ENCODE data around the gene SIX3. TPM values are rescaled to one million over a fixed set of nuclear protein-coding genes. Genes with fewer than 3 reads are reported as not detected.

SIX3 gene
- polyA plus RNA-seq, 2 donors, result not detected

DNA sequence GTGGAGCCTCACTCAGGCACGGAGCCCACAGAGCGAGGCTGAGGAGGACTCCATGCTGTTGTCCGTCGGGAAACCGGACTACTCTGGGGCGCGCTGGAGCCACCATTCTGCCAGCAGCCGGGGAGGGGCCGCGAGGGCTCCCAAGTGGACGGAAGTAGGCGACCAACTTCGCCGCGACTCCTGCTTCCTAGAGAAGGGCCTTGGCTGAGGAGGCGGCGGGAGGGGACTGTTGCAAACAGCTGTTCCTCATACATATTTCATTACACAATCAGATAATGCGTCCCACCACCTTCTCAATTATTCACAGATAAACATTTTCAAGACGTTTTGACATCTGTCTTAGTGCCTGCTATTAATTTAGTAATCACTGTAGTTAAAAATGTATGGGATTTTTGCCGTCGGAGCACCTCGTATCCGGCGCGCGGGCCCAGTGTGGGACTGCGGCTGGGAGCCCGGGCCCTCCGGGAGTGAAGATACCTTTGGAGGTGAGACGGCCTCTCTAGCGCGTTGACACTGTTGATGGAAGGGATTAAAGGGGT is 11.7 kb upstream of the SIX3 start:
- 11 to 17% methylated on average over 27 to 32 of the region's 32 CpGs for WGBS, 2 donors
- peaks cover 20 to 54% of the 10 kb centered on the region in 2 donors for H3K27me3 ChIP-seq (ENCODE audit: control insufficient read depth in 1 of 2, insufficient read depth in 2 of 2, low read length in 2 of 2)
- H3K36me3 ChIP-seq (ENCODE audit: control insufficient read depth in 2 of 2, insufficient read depth in 2 of 2, low read length in 1 of 2), result no peaks in the 10 kb centered on the region
- peaks cover 3% of the 10 kb centered on the region in 2 donors for H3K4me1 ChIP-seq (ENCODE audit: control insufficient read depth in 2 of 2, insufficient read depth in 2 of 2, low read length in 1 of 2)
- no peak overlapping the region for H3K4me3 ChIP-seq (ENCODE audit: low read depth in 1 of 2, low read length in 2 of 2)
- H3K9me3 ChIP-seq (ENCODE audit: control insufficient read depth in 2 of 2, insufficient read depth in 1 of 2, low read depth in 1 of 2, low read length in 1 of 2), result no peaks in the 10 kb centered on the region
- no peak overlapping the region for H3K27ac ChIP-seq (ENCODE audit: low read depth in 2 of 2, low read length in 1 of 2)

DNA sequence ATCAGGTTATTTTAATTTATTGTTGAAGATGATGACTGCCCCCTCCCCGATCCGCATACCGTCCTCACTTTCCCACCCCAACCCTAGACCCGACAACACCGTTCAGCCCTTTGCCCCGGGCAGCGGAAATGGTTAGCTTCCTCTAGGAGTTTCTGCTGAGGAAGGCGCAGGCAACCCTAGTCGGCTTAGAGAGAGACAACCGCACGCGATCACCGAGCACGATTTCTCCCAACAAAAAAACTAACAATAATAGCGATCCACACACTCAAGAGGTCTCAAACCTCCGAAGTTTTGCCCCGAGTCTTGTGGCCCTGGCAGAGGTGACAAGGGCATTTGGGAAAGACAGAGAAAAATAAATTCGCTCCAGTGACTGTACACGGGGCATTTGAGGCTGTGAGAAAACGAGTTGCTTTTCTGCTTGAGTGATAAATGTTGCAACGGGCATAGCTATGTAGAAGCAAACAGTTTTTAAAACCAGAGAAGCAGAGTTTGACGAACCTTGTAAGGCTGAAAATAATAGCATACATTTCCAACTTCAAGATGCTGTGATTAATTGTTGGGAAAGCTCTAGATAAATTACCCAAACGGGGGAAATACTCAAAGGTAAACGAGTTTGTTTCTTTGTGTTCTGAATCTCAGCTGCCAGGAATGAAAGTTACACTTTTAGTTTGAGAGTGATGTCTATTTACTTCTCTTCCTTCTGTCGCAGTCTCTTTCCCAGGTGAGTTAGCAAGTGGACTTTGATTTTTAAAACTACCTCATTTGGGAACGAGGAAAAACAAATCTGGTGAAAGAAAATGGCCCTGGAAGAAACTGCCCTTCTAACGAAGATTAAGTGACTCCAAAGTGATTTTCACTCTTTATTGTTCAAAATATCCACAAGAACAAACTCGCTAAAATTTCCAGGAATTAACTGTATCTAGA is 11.0 kb upstream of the SIX3 start:
- WGBS, 2 donors, result 14 to 20% methylated on average over 28 of the region's 28 CpGs
- Histone ChIP-seq H3K4me3 (ENCODE audit: low read depth in 1 of 2, low read length in 2 of 2) (no peak overlapping the region), H3K4me1 (ENCODE audit: control insufficient read depth in 2 of 2, insufficient read depth in 2 of 2, low read length in 1 of 2) (peaks cover 3 to 6% of the 10 kb centered on the region in 2 donors), H3K27ac (ENCODE audit: low read depth in 2 of 2, low read length in 1 of 2) (no peak overlapping the region), H3K27me3 (ENCODE audit: control insufficient read depth in 1 of 2, insufficient read depth in 2 of 2, low read length in 2 of 2) (peaks cover 24 to 61% of the 10 kb centered on the region in 2 donors), H3K9me3 (ENCODE audit: control insufficient read depth in 2 of 2, insufficient read depth in 1 of 2, low read depth in 1 of 2, low read length in 1 of 2) (no peaks in the 10 kb centered on the region), H3K36me3 (ENCODE audit: control insufficient read depth in 2 of 2, insufficient read depth in 2 of 2, low read length in 1 of 2) (no peaks in the 10 kb centered on the region)

DNA sequence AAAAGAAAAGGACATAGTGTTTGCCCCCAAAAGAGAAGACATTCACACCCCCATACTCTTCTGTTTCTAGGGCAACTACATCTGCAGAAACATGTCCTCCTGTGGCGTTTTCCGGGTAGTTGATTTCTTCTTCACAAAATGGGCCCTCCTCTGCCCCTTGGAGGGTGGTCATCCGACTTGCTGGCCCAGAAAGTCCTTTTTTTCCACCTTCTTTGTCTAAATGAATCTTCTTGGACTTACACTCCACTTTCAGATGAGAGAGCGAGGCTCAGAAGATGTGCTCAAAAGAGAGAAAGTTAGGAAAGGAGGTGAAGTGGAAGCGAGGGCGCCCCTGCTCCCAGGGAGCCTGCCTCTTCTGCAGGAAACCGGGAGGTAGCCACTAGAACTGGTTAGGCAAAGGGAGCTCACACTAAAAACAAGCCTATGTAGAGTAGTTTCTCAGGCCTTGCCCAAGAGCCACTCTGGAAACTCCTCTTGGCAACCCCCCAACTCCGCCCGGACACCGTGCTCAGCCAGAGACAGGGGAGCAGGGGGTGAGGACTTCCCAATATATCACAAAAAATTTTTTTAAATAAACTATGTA is 10.2 kb upstream of the SIX3 start:
- Histone ChIP-seq H3K36me3 (ENCODE audit: control insufficient read depth in 2 of 2, insufficient read depth in 2 of 2, low read length in 1 of 2) (no peaks in the 10 kb centered on the region), H3K4me1 (ENCODE audit: control insufficient read depth in 2 of 2, insufficient read depth in 2 of 2, low read length in 1 of 2) (peaks cover 3 to 6% of the 10 kb centered on the region in 2 donors), H3K4me3 (ENCODE audit: low read depth in 1 of 2, low read length in 2 of 2) (no peak overlapping the region), H3K9me3 (ENCODE audit: control insufficient read depth in 2 of 2, insufficient read depth in 1 of 2, low read depth in 1 of 2, low read length in 1 of 2) (no peaks in the 10 kb centered on the region), H3K27ac (ENCODE audit: low read depth in 2 of 2, low read length in 1 of 2) (no peak overlapping the region), H3K27me3 (ENCODE audit: control insufficient read depth in 1 of 2, insufficient read depth in 2 of 2, low read length in 2 of 2) (peaks cover 32 to 64% of the 10 kb centered on the region in 2 donors)
- WGBS, 2 donors, result 69 to 71% methylated on average over 10 of the region's 10 CpGs

DNA sequence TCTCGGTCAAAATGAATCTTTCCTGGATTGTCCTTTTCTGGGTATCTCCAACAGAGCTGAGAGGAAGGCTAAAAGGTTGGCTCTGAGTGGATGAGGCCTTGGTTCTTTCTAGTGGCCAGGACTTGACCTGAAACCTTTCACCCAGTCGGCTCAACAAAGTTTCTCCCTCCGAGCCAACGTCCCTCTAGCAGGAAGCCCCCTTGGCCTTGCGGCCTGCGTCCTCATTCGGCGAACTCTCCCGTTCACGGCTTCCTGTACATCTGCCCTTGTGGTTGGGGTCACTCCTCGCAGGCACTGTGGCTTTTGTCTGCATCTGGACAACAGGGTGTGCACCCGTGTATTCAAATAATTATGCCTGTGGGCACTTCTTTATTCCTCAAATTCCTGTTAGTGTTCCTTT is 9.4 kb upstream of the SIX3 start:
- H3K4me1 ChIP-seq (ENCODE audit: control insufficient read depth in 2 of 2, insufficient read depth in 2 of 2, low read length in 1 of 2), result peaks cover 3 to 6% of the 10 kb centered on the region in 2 donors
- H3K4me3 ChIP-seq (ENCODE audit: low read depth in 1 of 2, low read length in 2 of 2), result no peak overlapping the region
- no peaks in the 10 kb centered on the region for H3K9me3 ChIP-seq (ENCODE audit: control insufficient read depth in 2 of 2, insufficient read depth in 1 of 2, low read depth in 1 of 2, low read length in 1 of 2)
- 41 to 57% methylated on average over 12 of the region's 12 CpGs for WGBS, 2 donors
- no peak overlapping the region for H3K27ac ChIP-seq (ENCODE audit: low read depth in 2 of 2, low read length in 1 of 2)
- peaks cover 35 to 67% of the 10 kb centered on the region in 2 donors for H3K27me3 ChIP-seq (ENCODE audit: control insufficient read depth in 1 of 2, insufficient read depth in 2 of 2, low read length in 2 of 2)
- no peaks in the 10 kb centered on the region for H3K36me3 ChIP-seq (ENCODE audit: control insufficient read depth in 2 of 2, insufficient read depth in 2 of 2, low read length in 1 of 2)

DNA sequence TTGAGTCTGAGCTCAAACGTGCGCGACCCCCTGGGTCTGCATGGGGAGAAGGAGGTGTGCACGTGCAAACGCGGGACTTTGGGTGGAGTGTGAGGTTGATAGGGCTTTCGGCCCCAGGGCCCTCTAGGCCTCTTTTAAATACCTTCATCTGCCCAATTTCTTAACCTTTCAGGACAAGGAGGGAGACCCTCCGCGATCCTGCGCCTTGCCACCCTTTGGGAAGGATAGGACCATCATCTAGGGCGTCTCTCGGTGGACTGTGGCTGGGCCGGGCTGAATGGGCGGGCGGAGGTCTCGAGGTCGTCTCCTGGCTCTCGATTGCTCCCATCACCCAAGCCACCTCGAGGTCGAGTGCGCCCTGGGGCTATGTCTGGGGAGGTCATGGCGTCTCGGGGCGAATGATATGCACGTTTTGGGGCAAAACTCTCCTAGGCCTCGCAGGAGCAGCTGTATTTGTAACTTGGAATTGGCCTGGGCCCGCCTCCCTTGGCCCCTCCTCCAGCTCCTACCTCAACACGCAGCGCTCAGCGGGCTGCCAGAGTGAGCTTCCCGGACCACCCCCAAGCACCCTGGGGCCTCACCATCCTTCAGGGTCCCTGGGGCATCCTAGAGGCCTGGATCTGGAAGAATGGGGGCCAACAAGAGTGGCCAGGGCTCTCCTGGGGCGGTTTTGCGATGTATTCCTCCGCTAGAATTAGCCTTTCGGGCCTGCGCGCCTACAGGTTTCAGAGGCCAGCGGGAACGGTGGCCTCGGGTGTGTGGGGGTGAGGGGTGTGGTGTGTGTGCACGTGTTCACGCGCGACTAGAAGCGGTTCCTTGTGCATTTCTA is 8.7 kb upstream of the SIX3 start:
- no peak overlapping the region for H3K4me3 ChIP-seq (ENCODE audit: low read depth in 1 of 2, low read length in 2 of 2)
- H3K27me3 ChIP-seq (ENCODE audit: control insufficient read depth in 1 of 2, insufficient read depth in 2 of 2, low read length in 2 of 2), result peaks cover 34 to 71% of the 10 kb centered on the region in 2 donors
- no peaks in the 10 kb centered on the region for H3K36me3 ChIP-seq (ENCODE audit: control insufficient read depth in 2 of 2, insufficient read depth in 2 of 2, low read length in 1 of 2)
- H3K27ac ChIP-seq (ENCODE audit: low read depth in 2 of 2, low read length in 1 of 2), result no peak overlapping the region
- H3K4me1 ChIP-seq (ENCODE audit: control insufficient read depth in 2 of 2, insufficient read depth in 2 of 2, low read length in 1 of 2), result peaks cover 3 to 6% of the 10 kb centered on the region in 2 donors
- no peaks in the 10 kb centered on the region for H3K9me3 ChIP-seq (ENCODE audit: control insufficient read depth in 2 of 2, insufficient read depth in 1 of 2, low read depth in 1 of 2, low read length in 1 of 2)
- WGBS, 2 donors, result 20 to 28% methylated on average over 45 of the region's 45 CpGs

DNA sequence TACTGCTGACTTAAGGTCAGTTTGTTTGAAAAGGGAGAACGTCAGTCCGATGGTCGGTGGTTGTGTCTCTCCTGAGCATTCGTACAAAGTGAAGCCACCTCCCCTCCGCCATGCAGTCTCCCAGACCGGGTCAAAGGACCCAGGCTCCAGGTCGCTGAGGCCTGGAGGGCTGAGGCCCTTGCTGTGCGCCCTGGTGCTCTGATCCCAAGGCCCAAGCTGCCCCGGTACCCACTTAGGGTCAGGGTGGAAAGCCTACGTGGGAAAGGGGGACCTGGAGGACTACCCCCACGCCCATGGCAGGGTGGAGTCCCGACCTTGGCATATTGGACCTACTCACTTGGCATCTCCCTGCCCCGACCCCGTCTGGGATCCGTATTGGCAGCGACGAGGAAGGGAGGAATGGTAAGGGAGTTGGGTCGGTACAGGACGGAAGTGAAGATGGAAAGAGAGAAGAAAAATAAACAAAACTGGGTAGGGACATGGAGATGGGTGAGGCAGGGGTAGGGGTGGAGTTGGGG is 8.0 kb upstream of the SIX3 start:
- Histone ChIP-seq H3K4me1 (ENCODE audit: control insufficient read depth in 2 of 2, insufficient read depth in 2 of 2, low read length in 1 of 2) (peaks cover 5 to 9% of the 10 kb centered on the region in 2 donors), H3K27me3 (ENCODE audit: control insufficient read depth in 1 of 2, insufficient read depth in 2 of 2, low read length in 2 of 2) (peaks cover 34 to 70% of the 10 kb centered on the region in 2 donors), H3K36me3 (ENCODE audit: control insufficient read depth in 2 of 2, insufficient read depth in 2 of 2, low read length in 1 of 2) (no peaks in the 10 kb centered on the region), H3K9me3 (ENCODE audit: control insufficient read depth in 2 of 2, insufficient read depth in 1 of 2, low read depth in 1 of 2, low read length in 1 of 2) (no peaks in the 10 kb centered on the region), H3K27ac (ENCODE audit: low read depth in 2 of 2, low read length in 1 of 2) (no peak overlapping the region), H3K4me3 (ENCODE audit: low read depth in 1 of 2, low read length in 2 of 2) (no peak overlapping the region)
- 11 to 15% methylated on average over 19 of the region's 19 CpGs for WGBS, 2 donors

DNA sequence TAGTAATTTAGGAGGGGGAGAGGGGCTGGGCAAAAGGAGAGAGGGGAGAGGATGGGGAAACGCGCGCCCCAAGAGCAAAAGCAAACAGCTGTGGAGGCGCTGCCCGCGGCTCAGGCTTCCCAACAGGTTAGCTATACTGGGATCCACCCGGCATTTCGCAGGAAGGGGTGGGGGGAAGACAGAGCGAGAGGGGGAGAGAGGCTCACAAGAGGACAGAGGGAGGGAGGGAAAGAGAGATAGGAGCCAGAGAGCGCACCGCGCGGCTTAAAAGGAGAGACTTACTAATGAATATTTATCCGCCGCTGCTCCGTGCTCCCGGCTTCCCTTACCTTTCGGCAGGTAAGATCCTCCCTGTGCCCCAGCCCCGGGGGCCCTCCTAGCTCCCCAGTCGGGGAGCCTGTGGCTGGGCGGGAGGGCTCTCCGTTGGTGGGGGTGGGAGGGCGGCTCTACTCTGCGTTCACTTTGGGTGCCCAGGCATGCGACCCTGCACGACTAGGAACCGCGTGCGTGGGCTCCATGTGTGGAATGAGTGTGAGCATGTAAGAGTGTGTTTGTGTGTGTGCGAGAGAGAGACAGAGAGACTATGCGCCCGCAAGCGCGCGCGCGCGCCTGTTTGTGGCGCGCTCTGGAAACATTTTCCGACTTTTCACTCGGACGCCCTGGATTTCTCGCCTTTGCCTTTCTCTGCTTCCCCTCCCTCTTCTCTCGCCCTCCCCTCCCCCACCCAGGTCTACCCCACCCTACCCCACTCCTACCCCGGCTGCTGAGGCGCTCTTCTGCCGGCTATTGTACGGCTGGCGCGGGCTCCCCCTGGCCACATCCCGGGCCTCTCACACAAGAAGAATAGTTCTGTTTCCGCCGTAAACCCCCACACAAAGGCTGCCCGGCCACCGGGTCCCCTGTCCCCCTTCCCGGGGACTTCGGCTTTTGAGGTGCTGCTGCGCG is 7.2 kb upstream of the SIX3 start:
- Histone ChIP-seq H3K36me3 (ENCODE audit: control insufficient read depth in 2 of 2, insufficient read depth in 2 of 2, low read length in 1 of 2) (no peaks in the 10 kb centered on the region), H3K4me3 (ENCODE audit: low read depth in 1 of 2, low read length in 2 of 2) (no peak overlapping the region), H3K27ac (ENCODE audit: low read depth in 2 of 2, low read length in 1 of 2) (no peak overlapping the region), H3K27me3 (ENCODE audit: control insufficient read depth in 1 of 2, insufficient read depth in 2 of 2, low read length in 2 of 2) (peaks cover 34 to 67% of the 10 kb centered on the region in 2 donors), H3K9me3 (ENCODE audit: control insufficient read depth in 2 of 2, insufficient read depth in 1 of 2, low read depth in 1 of 2, low read length in 1 of 2) (no peaks in the 10 kb centered on the region), H3K4me1 (ENCODE audit: control insufficient read depth in 2 of 2, insufficient read depth in 2 of 2, low read length in 1 of 2) (peaks cover 6 to 12% of the 10 kb centered on the region in 2 donors)
- WGBS, 2 donors, result 2 to 3% methylated on average over 59 to 60 of the region's 60 CpGs

DNA sequence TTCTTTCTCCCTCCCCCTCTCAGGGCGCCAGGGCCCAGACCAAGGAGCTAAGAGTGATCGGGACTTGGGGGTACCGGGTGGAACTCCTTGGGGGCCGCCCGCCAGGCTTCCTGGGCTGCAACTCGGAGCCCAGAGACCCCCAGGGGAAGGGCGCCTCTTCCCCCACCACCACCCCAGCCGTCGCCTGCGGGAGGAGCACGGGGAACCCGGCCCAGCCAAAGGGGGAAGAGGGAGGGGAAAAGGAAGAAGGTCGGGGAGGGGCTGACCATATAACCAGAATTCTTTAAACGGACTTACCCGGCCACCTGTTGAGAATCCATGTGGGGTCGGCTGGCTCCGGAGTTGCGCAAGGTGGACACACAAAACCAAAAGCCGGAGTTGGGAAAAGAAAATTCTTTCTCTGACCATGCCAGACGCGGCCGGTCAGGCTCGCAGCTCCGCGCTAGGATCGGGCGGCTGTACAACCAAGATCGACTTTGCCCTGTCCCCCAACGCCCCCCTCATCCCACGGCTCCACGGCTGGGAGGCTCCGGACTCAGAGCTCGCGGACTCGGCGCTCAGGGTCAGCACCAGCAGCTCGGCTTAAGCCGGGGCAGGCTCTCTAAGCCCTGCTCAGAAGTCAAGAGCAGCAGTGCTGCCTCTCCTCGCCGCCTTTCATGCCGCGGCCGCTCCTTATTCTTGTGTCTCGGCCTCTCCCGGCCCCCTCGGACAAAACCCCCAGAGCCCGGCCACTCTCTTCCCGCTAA is 6.3 kb upstream of the SIX3 start:
- 1 to 2% methylated on average over 48 of the region's 48 CpGs for WGBS, 2 donors
- Histone ChIP-seq H3K4me1 (ENCODE audit: control insufficient read depth in 2 of 2, insufficient read depth in 2 of 2, low read length in 1 of 2) (peaks cover 6 to 12% of the 10 kb centered on the region in 2 donors), H3K36me3 (ENCODE audit: control insufficient read depth in 2 of 2, insufficient read depth in 2 of 2, low read length in 1 of 2) (no peaks in the 10 kb centered on the region), H3K27me3 (ENCODE audit: control insufficient read depth in 1 of 2, insufficient read depth in 2 of 2, low read length in 2 of 2) (peaks cover 34 to 64% of the 10 kb centered on the region in 2 donors), H3K4me3 (ENCODE audit: low read depth in 1 of 2, low read length in 2 of 2) (no peak overlapping the region), H3K27ac (ENCODE audit: low read depth in 2 of 2, low read length in 1 of 2) (no peak overlapping the region), H3K9me3 (ENCODE audit: control insufficient read depth in 2 of 2, insufficient read depth in 1 of 2, low read depth in 1 of 2, low read length in 1 of 2) (no peaks in the 10 kb centered on the region)
